MM.1S (cell line): ENCODE results near the gene ARL2BP.

Experiments used
- DNase-seq: peaks from one replicate; pipeline ENCODE4 v3.0.0-alpha.2; 2015
- H2AFZ ChIP-seq: fragments of 300-600 bp; sonication (generic); 2 replicates; pipeline ENCODE4 v1.6.0; 2016; ENCODE audit warnings: antibody characterized with exemption, low read length
- H3F3A ChIP-seq: fragments of 300-600 bp; sonication (generic); 2 replicates; pipeline ENCODE4 v1.6.1; 2016; ENCODE audit warnings: mild to moderate bottlenecking, antibody characterized with exemption, low read length, moderate library complexity, mixed read lengths; ENCODE audit not compliant: insufficient read depth
- H3K27ac ChIP-seq: fragments of 300-600 bp; sonication (generic); 2 replicates; pipeline ENCODE4 v1.5.1; 2016; ENCODE audit warnings: mild to moderate bottlenecking, low read length
- H3K27me3 ChIP-seq: fragments of 300-600 bp; sonication (generic); replicated peaks from 2 replicates; pipeline ENCODE4 v1.6.0; 2016; ENCODE audit warnings: low read length; ENCODE audit not compliant: insufficient read depth
- H3K36me3 ChIP-seq: fragments of 300-600 bp; sonication (generic); replicated peaks from 2 replicates; pipeline ENCODE4 v1.6.1; 2016; ENCODE audit warnings: mild to moderate bottlenecking, low read length, mixed read lengths; ENCODE audit not compliant: insufficient read depth
- H3K4me1 ChIP-seq: fragments of 300-600 bp; sonication (generic); 2 replicates; pipeline ENCODE4 v1.6.1; 2016; ENCODE audit warnings: low read length, mixed read lengths
- H3K4me2 ChIP-seq: fragments of 300-600 bp; sonication (generic); 2 replicates; pipeline ENCODE4 v1.6.0; 2016; ENCODE audit warnings: low read depth, low read length
- H3K4me3 ChIP-seq: fragments of 300-600 bp; sonication (generic); 2 replicates; pipeline ENCODE4 v1.5.1; 2016; ENCODE audit warnings: low read length, mixed read lengths
- H3K79me2 ChIP-seq: fragments of 300-600 bp; sonication (generic); 2 replicates; pipeline ENCODE4 v1.6.1; 2016; ENCODE audit warnings: mixed run types, low read length, mixed read lengths
- H3K9ac ChIP-seq: fragments of 300-600 bp; sonication (generic); 2 replicates; pipeline ENCODE4 v1.6.1; 2016; ENCODE audit warnings: low read length, mixed read lengths
- H3K9me2 ChIP-seq: fragments of 300-600 bp; sonication (generic); replicated peaks from 2 replicates; pipeline ENCODE4 v1.6.1; 2016; ENCODE audit warnings: mild to moderate bottlenecking, low read length, mixed read lengths; ENCODE audit not compliant: insufficient read depth
- H3K9me3 ChIP-seq: fragments of 300-600 bp; sonication (generic); replicated peaks from 2 replicates; pipeline ENCODE4 v1.6.1; 2016; ENCODE audit warnings: mild to moderate bottlenecking, low read length, mixed read lengths; ENCODE audit not compliant: insufficient read depth
- H4K20me1 ChIP-seq: fragments of 300-600 bp; sonication (generic); 2 replicates; pipeline ENCODE4 v1.6.1; 2016; ENCODE audit warnings: mild to moderate bottlenecking, low read length, moderate library complexity, mixed read lengths; ENCODE audit not compliant: insufficient read depth
- CTCF ChIP-seq: fragments of 300-600 bp; sonication (generic); IDR thresholded peaks from 2 replicates; pipeline ENCODE4 v1.5.1; 2016; ENCODE audit warnings: antibody characterized with exemption, low read length, mixed read lengths
- EZH2 ChIP-seq: fragments of 300-600 bp; sonication (generic); optimal IDR thresholded peaks from 2 replicates; pipeline ENCODE3; 2017; ENCODE audit warnings: low read depth, mild to moderate bottlenecking, antibody characterized with exemption, low read length, mixed read lengths
- EZH2phosphoT487 ChIP-seq: fragments of 300-600 bp; sonication (generic); IDR thresholded peaks from 2 replicates; pipeline ENCODE4 v1.6.1; 2018; ENCODE audit warnings: antibody characterized with exemption, low read length

The ARL2BP gene

GRCh38 chr16:57202095-57202886 is 42.8 kb upstream of the ARL2BP start:
- Histone ChIP-seq H3K9me3 (no peaks in the 10 kb centered on the region), H3K9me2 (no peaks in the 10 kb centered on the region), H2AFZ (no peak overlapping the region), H3K36me3 (no peaks in the 10 kb centered on the region), H3F3A (no peaks in the 10 kb centered on the region), H3K9ac (no peak overlapping the region), H3K79me2 (peaks cover 11% of the 10 kb centered on the region), H3K27me3 (no peaks in the 10 kb centered on the region), H4K20me1 (no peaks in the 10 kb centered on the region), H3K4me1 (0 out of 2 replicates have a peak, but pooled peaks cover 3% of the 10 kb centered on the region), H3K4me2 (no peak overlapping the region), H3K4me3 (no peak overlapping the region), H3K27ac (no peak overlapping the region)
- peak; percentile 11 for DNase-seq
- no peak for TF ChIP-seq EZH2phosphoT487
- no peak for TF ChIP-seq CTCF
- no peak for TF ChIP-seq EZH2

- Histone ChIP-seq H2AFZ (no peak overlapping the region), H3K9me2 (no peaks in the 10 kb centered on the region), H3F3A (no peaks in the 10 kb centered on the region), H3K4me1 (0 out of 2 replicates have a peak, but pooled peaks cover 3% of the 10 kb centered on the region), H3K79me2 (peaks cover 4% of the 10 kb centered on the region; the same call in 1 of the 2 replicates), H3K4me2 (no peak overlapping the region), H4K20me1 (no peaks in the 10 kb centered on the region), H3K9me3 (no peaks in the 10 kb centered on the region), H3K9ac (no peak overlapping the region), H3K4me3 (no peak overlapping the region), H3K36me3 (no peaks in the 10 kb centered on the region), H3K27ac (no peak overlapping the region), H3K27me3 (no peaks in the 10 kb centered on the region)
- no peak for TF ChIP-seq CTCF
- no peak for DNase-seq
These were observed 41.6 kb upstream of the ARL2BP start for GRCh38 chr16:57203451-57203850.

GRCh38 chr16:57204675-57205074 is 40.4 kb upstream of the ARL2BP start:
- no peaks in the 10 kb centered on the region for H3K9me2 ChIP-seq
- 0 out of 2 replicates have a peak, but pooled peaks have one; percentile 5 for TF ChIP-seq CTCF
- no peak for TF ChIP-seq EZH2
- no peaks in the 10 kb centered on the region for H3F3A ChIP-seq
- H3K9me3 ChIP-seq, result no peaks in the 10 kb centered on the region
- DNase-seq, result no peak
- no peaks in the 10 kb centered on the region for H3K27me3 ChIP-seq
- no peak overlapping the region for H3K4me3 ChIP-seq
- H3K27ac ChIP-seq, result no peak overlapping the region
- H3K4me1 ChIP-seq, result 0 out of 2 replicates have a peak, but pooled peaks cover 3% of the 10 kb centered on the region
- H4K20me1 ChIP-seq, result no peaks in the 10 kb centered on the region
- H3K4me2 ChIP-seq, result no peak overlapping the region
- no peak overlapping the region for H2AFZ ChIP-seq
- H3K9ac ChIP-seq, result no peak overlapping the region
- H3K36me3 ChIP-seq, result no peaks in the 10 kb centered on the region
- H3K79me2 ChIP-seq, result no peaks in the 10 kb centered on the region
